H9 (cell line): Measurements from ENCODE around the gene SLC23A2. TPM values are rescaled to one million over a fixed set of nuclear protein-coding genes. Genes with fewer than 3 reads are reported as not detected.

Experiments
- DNase-seq: peaks from one replicate; pipeline ENCODE4 v3.0.0-alpha.2; 2017
- H2AFZ ChIP-seq: one replicate; pipeline ENCODE4 v1.6.1; 2013; ENCODE audit warnings: mild to moderate bottlenecking, low read length, control low read depth, moderate library complexity
- H2AK5ac ChIP-seq: 2 replicates; pipeline ENCODE4 v1.6.1; 2013; ENCODE audit warnings: low read length, control low read depth, mixed read lengths; ENCODE audit not compliant: insufficient read length
- H2BK120ac ChIP-seq: one replicate; pipeline ENCODE4 v1.6.1; 2013; ENCODE audit warnings: low read depth, mild to moderate bottlenecking, low read length, control low read depth, inconsistent platforms; ENCODE audit not compliant: poor library complexity, severe bottlenecking
- H2BK12ac ChIP-seq: 2 replicates; pipeline ENCODE4 v1.6.1; 2013; ENCODE audit warnings: low read length, control low read depth, mixed read lengths, low read depth; ENCODE audit not compliant: insufficient read length
- H2BK15ac ChIP-seq: 2 replicates; pipeline ENCODE4 v1.6.1; 2013; ENCODE audit warnings: low read depth, low read length, control low read depth
- H2BK20ac ChIP-seq: one replicate; pipeline ENCODE4 v1.6.1; 2013; ENCODE audit warnings: low read depth, mild to moderate bottlenecking, low read length, control low read depth, inconsistent platforms; ENCODE audit not compliant: poor library complexity, severe bottlenecking
- H2BK5ac ChIP-seq: 2 replicates; pipeline ENCODE4 v1.6.1; 2013; ENCODE audit warnings: low read length, control low read depth, mixed read lengths; ENCODE audit not compliant: insufficient read length
- H3K14ac ChIP-seq: 2 replicates; pipeline ENCODE4 v1.6.1; 2013; ENCODE audit warnings: low read length, control low read depth; ENCODE audit not compliant: insufficient read depth
- H3K18ac ChIP-seq: 2 replicates; pipeline ENCODE4 v1.6.1; 2013; ENCODE audit warnings: low read depth, mild to moderate bottlenecking, mixed read lengths, low read length, control low read depth; ENCODE audit not compliant: insufficient read length
- H3K23ac ChIP-seq: 2 replicates; pipeline ENCODE4 v1.6.1; 2013; ENCODE audit warnings: low read length, control low read depth, mixed read lengths, low read depth; ENCODE audit not compliant: insufficient read length
- H3K23me2 ChIP-seq: 2 replicates; pipeline ENCODE4 v1.6.1; 2013; ENCODE audit warnings: low read depth, mild to moderate bottlenecking, mixed read lengths, low read length, control low read depth; ENCODE audit not compliant: insufficient read length, poor library complexity, severe bottlenecking
- H3K27ac ChIP-seq: 2 replicates; pipeline ENCODE4 v1.5.1; 2013; ENCODE audit warnings: low read length, control low read depth, mixed read lengths, low read depth; ENCODE audit not compliant: insufficient read length
- H3K27me3 ChIP-seq: 2 replicates; pipeline ENCODE4 v1.6.1; 2013; ENCODE audit warnings: low read length, control low read depth, inconsistent platforms; ENCODE audit not compliant: insufficient read depth
- H3K4ac ChIP-seq: 2 replicates; pipeline ENCODE4 v1.6.1; 2013; ENCODE audit warnings: low read depth, mild to moderate bottlenecking, control low read depth, inconsistent platforms, low read length, moderate library complexity
- H3K4me1 ChIP-seq: 2 replicates; pipeline ENCODE4 v1.6.1; 2013; ENCODE audit warnings: low read length, control low read depth, inconsistent platforms; ENCODE audit not compliant: insufficient read depth
- H3K4me2 ChIP-seq: 2 replicates; pipeline ENCODE4 v1.6.1; 2013; ENCODE audit warnings: low read length, control low read depth, mixed read lengths; ENCODE audit not compliant: insufficient read length, insufficient read depth
- H3K56ac ChIP-seq: 2 replicates; pipeline ENCODE4 v1.6.1; 2013; ENCODE audit warnings: low read depth, mild to moderate bottlenecking, mixed read lengths, low read length, control low read depth; ENCODE audit not compliant: insufficient read length
- H3K79me1 ChIP-seq: 2 replicates; pipeline ENCODE4 v1.6.1; 2013; ENCODE audit warnings: low read depth, mild to moderate bottlenecking, moderate library complexity, low read length, control low read depth, inconsistent platforms; ENCODE audit not compliant: insufficient read depth, poor library complexity, severe bottlenecking
- H3K79me2 ChIP-seq: 2 replicates; pipeline ENCODE4 v1.6.1; 2013; ENCODE audit warnings: low read length, control low read depth, inconsistent platforms; ENCODE audit not compliant: insufficient read depth
- H3K9ac ChIP-seq: 2 replicates; pipeline ENCODE4 v1.6.1; 2013; ENCODE audit warnings: low read length, control low read depth, mixed read lengths; ENCODE audit not compliant: insufficient read length; ENCODE audit errors: extremely low read depth
- H3K9me3 ChIP-seq: one replicate; pipeline ENCODE4 v1.6.1; 2013; ENCODE audit warnings: low read depth, low read length, inconsistent platforms; ENCODE audit not compliant: control insufficient read depth
- H3T11ph ChIP-seq: one replicate; pipeline ENCODE4 v1.6.1; 2013; ENCODE audit warnings: mild to moderate bottlenecking, low read length, control low read depth, inconsistent platforms
- H4K20me1 ChIP-seq: one replicate; pipeline ENCODE4 v1.6.1; 2013; ENCODE audit not compliant: control insufficient read depth, insufficient read length, insufficient read depth
- H4K5ac ChIP-seq: 2 replicates; pipeline ENCODE4 v1.6.1; 2013; ENCODE audit warnings: low read depth, mild to moderate bottlenecking, mixed read lengths, low read length, control low read depth; ENCODE audit not compliant: insufficient read length
- H4K8ac ChIP-seq: replicated peaks from 2 replicates; pipeline ENCODE4 v1.6.1; 2013; ENCODE audit warnings: low read length, control low read depth, mixed read lengths, low read depth; ENCODE audit not compliant: insufficient read length
- H4K91ac ChIP-seq: 2 replicates; pipeline ENCODE4 v1.6.1; 2013; ENCODE audit warnings: low read depth, mild to moderate bottlenecking, moderate library complexity, mixed read lengths, low read length, control low read depth; ENCODE audit not compliant: insufficient read length
- H3K27ac Mint-ChIP-seq, 3 experiments: 2 replicates in 2 of 3; 3 replicates in 1 of 3; pipeline ENCODE4 v1.8.0; 2020 to 2021; ENCODE audit warnings: mixed read lengths in 3 of 3, mild to moderate bottlenecking in 1 of 3, moderate library complexity in 1 of 3
- H3K27me3 Mint-ChIP-seq: 2 replicates; pipeline ENCODE4 v1.8.0; 2021; ENCODE audit warnings: low read depth, mild to moderate bottlenecking, moderate library complexity, mixed read lengths
- H3K36me3 Mint-ChIP-seq, 3 experiments: 2 replicates in 2 of 3; 3 replicates in 1 of 3; pipeline ENCODE4 v1.8.0; 2020 to 2021; ENCODE audit warnings: low read depth in 3 of 3, mixed read lengths in 3 of 3; ENCODE audit not compliant: insufficient read depth in 1 of 3
- H3K4me1 Mint-ChIP-seq, 2 experiments: 2 replicates each; pipeline ENCODE4 v1.8.0; 2020; ENCODE audit warnings: mixed read lengths in 2 of 2
- H3K4me3 Mint-ChIP-seq, 2 experiments: 2 replicates in 1 of 2; 3 replicates in 1 of 2; pipeline ENCODE4 v1.8.0; 2020 to 2021; ENCODE audit warnings: mild to moderate bottlenecking in 2 of 2, mixed read lengths in 2 of 2, moderate library complexity in 1 of 2
- H3K9me3 Mint-ChIP-seq, 2 experiments: 2 replicates in 1 of 2; 3 replicates in 1 of 2; pipeline ENCODE4 v1.8.0; 2020; ENCODE audit warnings: mild to moderate bottlenecking in 2 of 2, mixed read lengths in 2 of 2, moderate library complexity in 1 of 2
- WGBS: extraction: QIAGEN DNeasy Blood & Tissue Kit; methylation state at CpG from one replicate; pipeline ENCODE4 v1.1.7; 2013; ENCODE audit warnings: missing lambda C conversion rate, low lambda C conversion rate, mixed read lengths; ENCODE audit not compliant: insufficient read length; ENCODE audit errors: extremely low coverage; 5-methylcytosine and 5-hydroxymethylcytosine counted together
- total RNA-seq: library from RNA; stranded (reverse); gene quantifications from 2 replicates; pipeline ENCODE4 v1.2.1, GENCODE V29; 2021
- TF ChIP-seq, protein P1 (sequence below): fragments of 200-600 bp; sonication (generic); conservative IDR thresholded peaks from 3 replicates; pipeline ENCODE4 v1.8.0; 2021; ENCODE audit warnings: antibody characterized with exemption, mild to moderate bottlenecking

Gene SLC23A2
- total RNA-seq, 1 experiment from 2014 or later = 16.5 TPM

GRCh38 chr20:4813863-4814695 is 187.2 kb downstream of the SLC23A2 start:
- Histone ChIP-seq H3K23me2 (no peaks in the 10 kb centered on the region), H4K91ac (peak overlapping the region; percentile 74), H2BK5ac (no peak overlapping the region), H3K18ac (no peak overlapping the region), H3K56ac (no peak overlapping the region), H4K20me1 (no peaks in the 10 kb centered on the region), H2BK15ac (no peak overlapping the region), H3K4me2 (no peak overlapping the region), H3K9ac (no peak overlapping the region), H3K27ac (no peak overlapping the region), H2AK5ac (no peak overlapping the region), H2BK120ac (no peak overlapping the region), H3K14ac (peak overlapping the region; percentile 4; the same call in 1 of the 2 replicates), H3T11ph (no peak overlapping the region), H3K79me1 (no peaks in the 10 kb centered on the region), H2AFZ (no peak overlapping the region), H3K9me3 (no peaks in the 10 kb centered on the region), H2BK20ac (no peak overlapping the region), H3K23ac (no peak overlapping the region), H4K8ac (no peak overlapping the region), H4K5ac (no peak overlapping the region), H3K4ac (no peak overlapping the region), H3K79me2 (no peaks in the 10 kb centered on the region), H3K27me3 (no peaks in the 10 kb centered on the region), H2BK12ac (no peak overlapping the region), H3K4me1 (no peaks in the 10 kb centered on the region; the same call in 1 of the 2 replicates)
- TF ChIP-seq, protein P1, sequence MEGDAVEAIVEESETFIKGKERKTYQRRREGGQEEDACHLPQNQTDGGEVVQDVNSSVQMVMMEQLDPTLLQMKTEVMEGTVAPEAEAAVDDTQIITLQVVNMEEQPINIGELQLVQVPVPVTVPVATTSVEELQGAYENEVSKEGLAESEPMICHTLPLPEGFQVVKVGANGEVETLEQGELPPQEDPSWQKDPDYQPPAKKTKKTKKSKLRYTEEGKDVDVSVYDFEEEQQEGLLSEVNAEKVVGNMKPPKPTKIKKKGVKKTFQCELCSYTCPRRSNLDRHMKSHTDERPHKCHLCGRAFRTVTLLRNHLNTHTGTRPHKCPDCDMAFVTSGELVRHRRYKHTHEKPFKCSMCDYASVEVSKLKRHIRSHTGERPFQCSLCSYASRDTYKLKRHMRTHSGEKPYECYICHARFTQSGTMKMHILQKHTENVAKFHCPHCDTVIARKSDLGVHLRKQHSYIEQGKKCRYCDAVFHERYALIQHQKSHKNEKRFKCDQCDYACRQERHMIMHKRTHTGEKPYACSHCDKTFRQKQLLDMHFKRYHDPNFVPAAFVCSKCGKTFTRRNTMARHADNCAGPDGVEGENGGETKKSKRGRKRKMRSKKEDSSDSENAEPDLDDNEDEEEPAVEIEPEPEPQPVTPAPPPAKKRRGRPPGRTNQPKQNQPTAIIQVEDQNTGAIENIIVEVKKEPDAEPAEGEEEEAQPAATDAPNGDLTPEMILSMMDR = no peak
- Mint-ChIP-seq H3K4me1 (peaks cover 24 to 33% of the 10 kb centered on the region in 2 experiments), H3K36me3 (peaks cover 0 to 9% (median 4%) of the 10 kb centered on the region in 3 experiments; a peak in 4 of 7 replicates), H3K27me3 (no peaks in the 10 kb centered on the region), H3K9me3 (no peaks in the 10 kb centered on the region; a peak in 2 of 5 replicates), H3K27ac (peak overlapping the region in 2 of 3 experiments; percentile 41 to 88; a peak in 6 of 7 replicates), H3K4me3 (no peak overlapping the region)
- no peak for DNase-seq
- no CpG with 5 or more reads among the region's 13 CpGs for WGBS
